RKO (cell line): Measurements from ENCODE around the gene ALS2CL.
A peak's percentile ranks its signal among the peaks of the same experiment; 100 is the strongest.

Source experiments
- DNase-seq: peaks from one replicate; pipeline ENCODE4 v3.0.0-alpha.2; 2016; ENCODE audit warnings: low spot score

The ALS2CL gene

GRCh38 chr3:46664971-46665762 lies 28.3 kb downstream of the ALS2CL start:
- DNase-seq = no peak

DNA sequence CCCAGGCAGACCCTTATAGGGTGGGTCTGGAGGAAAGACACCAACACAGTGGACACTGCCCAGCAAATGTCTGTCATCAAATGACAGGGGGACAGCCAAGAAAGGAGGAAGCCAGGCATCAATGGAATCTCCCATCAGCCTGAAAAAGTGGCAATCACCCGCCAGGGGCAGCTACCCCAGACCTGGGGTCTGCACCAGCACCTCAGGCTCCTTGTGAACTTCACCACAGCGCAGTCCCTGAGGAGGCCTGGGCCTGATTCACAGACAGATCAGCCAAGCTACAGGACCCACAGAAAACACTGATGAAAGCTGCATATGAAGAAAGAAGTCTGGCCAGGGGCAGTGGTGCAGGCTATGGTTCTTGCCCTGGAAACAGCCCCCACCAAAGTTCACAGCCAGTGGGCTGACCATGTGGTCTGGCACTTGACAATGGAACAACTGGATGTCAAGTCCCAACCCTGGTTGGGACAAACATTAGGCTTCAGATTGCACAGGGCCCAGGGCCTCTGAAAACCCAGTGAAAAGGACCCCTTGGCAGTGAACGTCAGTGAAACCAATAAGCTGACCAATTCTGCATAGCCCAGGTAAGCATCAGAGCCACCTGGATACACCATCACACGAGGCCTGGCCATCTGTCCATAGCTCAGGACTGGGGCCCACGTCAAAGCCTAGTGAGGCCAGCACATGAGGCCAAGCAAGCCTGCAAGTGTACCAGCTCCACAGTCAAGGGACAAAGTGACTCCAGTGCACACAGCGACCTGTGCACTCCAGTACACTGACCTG lies 29.1 kb downstream of the ALS2CL start:
- no peak for DNase-seq

DNA sequence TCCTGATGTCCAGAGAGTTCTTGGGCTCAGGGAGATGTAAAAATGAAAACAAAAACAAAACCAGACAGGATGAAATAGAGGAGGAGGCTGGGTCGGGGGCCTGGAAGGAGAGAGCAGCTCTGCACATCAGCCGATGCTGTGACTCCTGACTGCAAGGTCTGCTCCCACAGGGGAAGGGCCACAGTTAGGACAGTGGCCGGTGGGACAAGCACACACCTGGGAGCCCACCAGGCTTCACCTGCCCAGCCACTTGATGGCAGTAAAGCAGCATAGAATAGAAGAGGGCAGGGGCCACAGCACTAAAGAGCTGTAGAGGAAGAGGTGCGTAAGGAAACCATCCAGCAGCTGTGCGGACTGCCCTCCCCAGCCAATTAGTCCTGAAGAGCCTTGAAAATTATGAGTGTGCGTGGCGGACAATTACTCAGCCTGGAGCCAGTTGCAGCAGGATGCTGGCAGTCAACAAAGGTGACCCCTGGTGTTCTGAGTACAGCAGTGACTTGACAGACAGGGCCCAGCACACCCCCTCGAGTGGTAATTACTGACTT lies 29.8 kb downstream of the ALS2CL start:
- DNase-seq = peak; percentile 47

DNA sequence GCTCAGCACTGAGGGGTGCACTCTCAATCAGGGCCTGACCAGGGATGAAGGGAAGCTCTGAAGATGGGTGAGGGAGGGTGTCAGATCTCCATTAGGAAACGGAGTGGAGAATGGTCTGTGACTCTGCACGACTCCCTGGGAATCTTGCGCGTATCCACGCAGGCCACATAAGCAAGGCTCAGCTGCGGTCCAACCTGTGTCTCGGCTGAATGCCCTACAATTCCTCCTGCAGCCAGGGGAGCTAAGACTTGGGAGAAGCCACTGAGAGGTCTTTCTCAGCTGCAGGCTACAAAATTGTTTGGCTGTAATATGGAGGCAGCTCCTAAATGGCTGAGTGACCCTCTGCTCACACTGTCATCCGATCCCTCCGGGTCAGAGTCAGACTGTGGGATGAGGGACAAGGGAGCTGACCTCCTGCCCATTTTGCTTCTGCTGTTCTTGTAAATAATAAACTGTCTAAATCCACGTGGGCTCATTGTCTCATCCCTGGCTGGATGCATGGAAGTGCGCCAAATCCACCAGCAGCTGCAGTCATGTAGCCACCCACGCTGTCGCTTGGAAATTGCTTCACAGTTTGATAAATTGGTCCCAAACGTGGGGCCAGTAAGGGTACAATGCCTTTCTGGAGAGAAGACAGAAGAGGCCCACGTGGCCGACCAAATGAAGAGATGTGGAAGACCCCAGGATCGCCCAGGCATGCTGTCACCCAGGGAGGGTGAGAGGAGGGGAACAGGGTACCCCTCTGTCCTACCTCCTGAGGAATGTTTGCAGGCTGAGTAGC lies 30.5 kb downstream of the ALS2CL start:
- DNase-seq = no peak

DNA sequence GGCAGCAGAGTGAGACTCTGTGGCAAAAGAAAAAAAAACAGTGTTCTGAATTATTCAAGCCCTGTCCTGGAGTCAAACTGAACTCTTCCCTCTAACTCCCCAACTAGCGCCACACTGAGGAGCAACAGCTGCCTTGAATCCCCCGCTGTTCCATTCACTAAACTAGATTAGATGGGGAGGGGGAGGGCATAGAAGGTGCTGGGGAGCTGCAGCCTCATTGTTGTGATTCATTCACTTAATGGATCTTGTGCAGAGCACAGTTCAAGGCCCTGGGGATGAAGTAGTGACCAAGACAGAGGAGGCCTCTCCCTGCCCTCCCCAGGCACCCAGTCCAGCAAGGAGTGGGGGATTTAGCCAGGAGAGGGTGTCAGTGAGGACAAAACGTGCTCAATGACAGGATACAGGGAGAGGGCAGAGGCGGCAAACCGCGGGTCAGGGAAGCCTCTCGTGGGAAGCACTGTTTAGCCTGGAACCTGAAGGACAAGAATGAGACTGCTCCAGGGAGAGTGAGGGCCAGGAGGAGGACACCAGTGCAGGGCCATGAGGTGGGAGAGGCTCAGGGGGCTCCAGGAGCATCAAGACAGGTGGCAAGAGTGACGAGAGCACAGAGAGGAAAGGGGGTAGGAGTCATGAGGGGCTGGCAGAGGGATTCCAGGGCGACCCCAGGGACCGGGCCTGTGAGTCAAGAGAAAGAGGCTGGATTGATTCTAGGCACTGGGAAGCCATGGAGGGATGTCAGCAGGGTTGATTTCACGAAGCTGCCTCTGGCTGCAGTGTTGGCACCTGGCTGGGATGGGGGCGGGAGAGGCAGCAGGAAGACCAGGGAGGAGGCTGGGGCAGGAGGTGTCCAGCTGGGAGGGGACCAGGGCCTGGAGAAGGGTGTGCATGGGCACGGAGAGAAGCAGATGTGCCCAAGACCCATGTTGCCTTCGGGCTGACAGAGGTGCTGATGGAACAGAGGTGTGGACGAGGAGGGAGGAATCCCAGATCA lies 31.4 kb downstream of the ALS2CL start:
- no peak for DNase-seq

GRCh38 chr3:46660543-46661523 lies 32.6 kb downstream of the ALS2CL start:
- no peak for DNase-seq

- no peak for DNase-seq
Measured at GRCh38 chr3:46660003-46660402, 33.5 kb downstream of the ALS2CL start.

GRCh38 chr3:46659285-46659684 lies 34.2 kb downstream of the ALS2CL start:
- DNase-seq = no peak

DNA sequence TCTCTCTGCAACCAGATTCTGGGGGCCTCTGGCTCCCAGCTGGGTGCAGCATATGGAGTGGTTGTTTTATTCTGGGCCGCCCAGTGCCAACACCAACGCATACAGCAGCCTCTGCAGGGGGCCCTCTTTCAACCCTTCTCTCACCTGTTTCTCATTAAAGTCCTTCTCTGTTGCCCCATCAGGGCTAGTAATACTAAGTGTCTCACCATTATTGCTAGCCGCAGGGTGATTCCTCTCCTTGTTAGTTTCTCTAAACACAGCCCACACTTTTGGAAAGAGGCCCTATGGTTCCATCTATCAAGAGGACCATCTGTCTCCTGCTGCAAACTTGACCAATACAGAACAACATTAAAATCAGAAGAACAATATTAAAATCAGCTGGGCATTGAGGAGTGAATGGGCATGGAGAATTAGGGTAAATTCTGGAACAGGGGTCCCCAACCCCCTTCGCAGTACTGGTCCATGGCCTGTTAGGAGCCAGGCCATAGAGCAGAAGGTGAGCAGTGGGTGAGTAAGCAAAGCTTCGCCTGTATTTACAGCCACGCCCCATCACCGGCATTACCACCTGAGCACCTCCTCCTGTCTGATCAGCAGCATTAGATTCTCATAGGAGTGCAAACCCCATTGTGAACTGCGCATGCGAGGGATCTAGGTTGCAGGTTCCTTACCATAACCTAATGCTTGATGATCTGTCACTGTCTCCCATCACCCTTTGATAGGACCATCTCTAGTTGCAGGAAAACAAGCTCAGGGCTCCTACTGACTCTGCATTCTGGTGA lies 36.5 kb downstream of the ALS2CL start:
- no peak for DNase-seq

DNA sequence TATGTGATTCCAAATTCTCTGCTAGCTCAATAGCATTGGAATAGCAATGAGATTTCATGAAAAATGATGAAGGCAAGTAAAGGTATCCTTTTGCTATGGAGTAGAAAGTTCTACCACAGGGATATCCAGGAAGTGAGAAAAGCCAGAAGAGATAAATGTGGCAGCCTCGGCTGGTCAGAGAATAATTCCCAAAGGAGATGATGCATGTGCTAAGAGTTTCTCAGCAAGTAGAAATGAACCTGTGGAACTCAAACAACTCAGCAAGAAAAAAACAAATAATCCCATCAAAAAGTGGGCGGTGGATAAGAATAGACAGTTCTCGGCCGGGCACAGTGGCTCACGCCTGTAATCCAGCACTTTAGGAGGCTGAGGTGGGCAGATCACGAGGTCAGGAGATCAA lies 38.2 kb downstream of the ALS2CL start:
- DNase-seq = no peak

DNA sequence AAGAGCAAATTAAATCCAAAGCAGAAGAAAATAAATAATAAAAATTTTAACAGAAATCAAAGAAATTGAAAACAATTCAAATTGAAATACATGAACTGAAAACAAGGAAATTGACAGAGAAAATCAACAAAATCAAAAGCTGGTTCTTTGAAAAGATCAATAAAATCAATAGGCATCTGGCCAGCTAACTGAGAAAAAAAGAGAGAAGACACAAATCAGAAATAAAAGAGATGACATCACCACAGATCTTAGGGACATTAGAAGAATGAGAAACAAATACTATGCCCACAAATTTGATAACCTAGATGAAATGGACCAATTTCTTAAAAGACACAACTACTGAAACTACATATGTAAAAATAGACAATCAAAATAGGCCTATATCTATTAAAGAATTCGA lies 42.4 kb downstream of the ALS2CL start:
- no peak for DNase-seq

- DNase-seq = peak; percentile 5
Measured at GRCh38 chr3:46649436-46649835, 44.0 kb downstream of the ALS2CL start.

- DNase-seq = no peak
Measured at GRCh38 chr3:46648096-46648495, 45.4 kb downstream of the ALS2CL start.

GRCh38 chr3:46646700-46647099 lies 46.8 kb downstream of the ALS2CL start:
- no peak for DNase-seq

DNA sequence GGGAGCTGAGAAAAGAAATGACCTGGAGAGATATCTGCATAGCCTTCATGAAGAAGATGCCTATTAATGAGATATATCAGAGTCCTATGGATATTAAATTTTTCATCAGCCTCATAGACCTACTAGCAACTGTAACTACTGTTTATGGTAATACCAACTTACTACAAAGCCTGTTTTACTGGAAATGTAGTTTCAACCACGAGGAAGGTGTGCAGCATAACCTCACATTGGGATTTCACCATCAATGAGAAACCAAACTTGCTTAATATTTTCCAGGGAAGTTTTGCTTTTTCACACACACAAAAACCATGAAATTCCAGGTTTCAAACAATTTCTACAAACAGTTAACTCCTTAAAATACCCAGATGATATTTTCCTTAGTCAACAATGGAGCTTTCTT lies 49.8 kb downstream of the ALS2CL start:
- no peak for DNase-seq

DNA sequence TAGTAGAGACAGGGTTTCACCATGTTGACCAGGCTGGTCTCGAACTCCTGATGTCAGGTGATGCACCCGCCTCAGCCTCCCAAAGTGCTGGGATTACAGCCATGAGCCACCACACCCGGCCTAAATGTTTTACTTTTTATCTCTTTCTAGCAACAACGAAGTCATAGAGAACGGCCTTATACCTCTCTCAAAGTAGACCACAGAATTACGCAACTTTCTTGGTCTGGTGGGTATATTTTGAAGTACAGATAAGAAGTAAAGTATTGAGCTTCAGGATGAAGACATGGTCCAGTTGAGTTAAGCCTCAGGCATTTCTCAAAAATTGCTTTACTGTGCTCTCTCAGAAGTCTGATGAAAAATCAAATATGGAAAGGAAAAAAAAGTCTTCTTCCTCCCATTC lies 50.5 kb downstream of the ALS2CL start:
- DNase-seq = no peak

- DNase-seq = no peak
Measured at GRCh38 chr3:46640927-46641326, 52.6 kb downstream of the ALS2CL start.

DNA sequence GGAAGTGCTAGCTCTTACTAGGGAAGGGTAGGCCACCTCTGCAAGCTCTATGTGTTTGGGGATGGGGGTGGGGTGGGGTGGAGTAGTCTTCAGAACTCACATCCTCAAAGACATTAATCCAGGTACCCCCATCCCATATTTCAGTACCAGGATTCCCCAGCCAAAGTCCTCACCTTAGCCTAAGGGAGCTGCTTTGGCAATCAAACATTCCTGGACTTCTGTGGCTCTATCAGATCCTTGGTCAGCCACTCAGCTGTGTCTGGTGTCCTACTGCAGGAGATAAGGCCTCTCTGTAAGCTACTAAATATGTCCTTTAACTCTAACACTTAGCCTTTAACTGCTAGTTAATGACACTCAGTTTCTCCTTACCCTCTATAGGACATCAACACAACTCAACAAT lies 54.3 kb downstream of the ALS2CL start:
- DNase-seq = no peak

DNA sequence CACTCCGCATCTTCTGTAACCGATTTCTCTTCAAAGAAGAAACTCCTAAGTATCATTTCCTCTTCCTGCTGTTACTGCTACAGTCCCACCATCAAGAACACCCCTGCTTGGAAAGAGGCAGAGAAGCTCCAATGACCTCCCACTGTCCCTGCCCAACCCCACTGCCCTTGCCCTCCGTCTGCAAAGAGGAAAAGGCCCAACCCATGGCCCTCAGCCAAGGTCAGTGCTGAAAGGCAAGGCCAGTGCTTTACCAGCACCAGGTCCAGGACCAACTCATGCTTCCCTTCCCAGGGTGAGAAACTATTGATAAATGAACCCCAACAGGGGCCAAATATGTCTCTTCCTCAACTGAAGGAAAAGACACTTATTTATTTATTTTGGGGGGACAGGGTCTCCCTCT lies 58.6 kb downstream of the ALS2CL start:
- no peak for DNase-seq
